Activated CD4-positive, alpha-beta T cell treated with anti-CD3 and anti-CD28 coated beads for 36 hours (primary cell): Measurements from ENCODE around the gene AMHR2. TPM values are rescaled to one million over a fixed set of nuclear protein-coding genes. Genes with fewer than 3 reads are reported as not detected.

Experiments
- ATAC-seq: fragments of 200-7000 bp; cut with Tn5 transposase; one replicate; pipeline ENCODE4 v1.10.0; 2021; ENCODE audit warnings: mild to moderate bottlenecking, moderate library complexity
- CTCF ChIA-PET: fragments of 350-600 bp; sonication (Branson Sonifier 250); formaldehyde crosslinking; loops from one replicate; lab custom pipeline; 2021; ENCODE audit warnings: antibody characterized with exemption; lab: Charles Lee
- POLR2A ChIA-PET: fragments of 350-600 bp; sonication (Branson Sonifier 250); formaldehyde crosslinking; loops from one replicate; lab custom pipeline; 2021; ENCODE audit warnings: antibody characterized with exemption, inconsistent platforms; lab: Charles Lee
- DNase-seq: peaks from one replicate; pipeline ENCODE4 v3.0.0-alpha.2; 2020
- H3K27ac Mint-ChIP-seq: one replicate; pipeline ENCODE4 v1.8.0; 2021; ENCODE audit warnings: mixed read lengths
- H3K27me3 Mint-ChIP-seq: one replicate; pipeline ENCODE4 v1.8.0; 2021; ENCODE audit warnings: mixed read lengths
- H3K36me3 Mint-ChIP-seq: one replicate; pipeline ENCODE4 v1.8.0; 2021; ENCODE audit warnings: low read depth, mixed read lengths
- H3K4me1 Mint-ChIP-seq: one replicate; pipeline ENCODE4 v1.8.0; 2021; ENCODE audit warnings: mixed read lengths
- H3K4me3 Mint-ChIP-seq: one replicate; pipeline ENCODE4 v1.8.0; 2021; ENCODE audit warnings: mild to moderate bottlenecking, moderate library complexity, mixed read lengths
- H3K9me3 Mint-ChIP-seq: one replicate; pipeline ENCODE4 v1.8.0; 2021; ENCODE audit warnings: low read depth, mixed read lengths
- intact Hi-C, 2 experiments: fragments of 100-400 bp; cut with DNase I in 1 of 2; cut with micrococcal nuclease in 1 of 2; formaldehyde crosslinking; loops; one replicate each; pipeline versions ENCODE4 v1.14.2 to v1.15.1; 2022 to 2024; cut with DNase I, micrococcal nuclease
- total RNA-seq, 2 experiments: library from RNA; stranded (reverse); gene quantifications; one replicate each; pipeline ENCODE4 v1.2.3, GENCODE V29; 2021

Gene AMHR2
- total RNA-seq, 2 experiments from 2014 or later = not detected

DNA sequence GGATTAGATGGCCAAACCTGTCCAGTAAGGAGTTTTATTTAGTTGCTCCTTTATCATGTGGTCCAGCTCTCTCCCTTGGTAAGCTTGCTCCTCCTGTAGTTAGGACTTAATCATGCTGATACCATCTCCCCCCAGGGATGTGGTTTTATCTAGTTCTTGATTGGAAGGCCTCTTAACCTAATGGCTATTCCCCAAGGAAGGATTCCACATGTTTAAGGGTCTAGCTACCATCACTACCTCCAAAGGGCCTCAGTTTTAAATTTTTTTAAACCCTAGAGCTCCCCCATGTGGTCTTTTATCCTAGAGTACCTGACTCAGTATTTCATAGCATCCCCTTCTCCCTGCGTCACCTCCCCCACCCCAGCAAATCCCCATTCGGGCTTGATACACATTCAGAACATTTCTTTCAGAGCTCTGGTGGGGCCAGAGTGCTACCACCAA is 53.1 kb downstream of the AMHR2 start:
- Mint-ChIP-seq H3K36me3 (peaks cover 75% of the 10 kb centered on the region), H3K9me3 (no peaks in the 10 kb centered on the region), H3K4me3 (no peak overlapping the region), H3K4me1 (peaks cover 45% of the 10 kb centered on the region), H3K27ac (peak overlapping the region; percentile 55), H3K27me3 (no peaks in the 10 kb centered on the region)
- ChIA-PET POLR2A (interaction anchor here (0.7 to 4.7 kb wide), 7 partner anchors 9 to 24 kb away, joined by 3 to 36 read pairs (median 6); partner anchors contain the start of gene TARBP2), CTCF (interaction anchor here (0.9 to 4.9 kb wide), 17 partner anchors 8 to 155 kb away, joined by 3 to 32 read pairs (median 4); partner anchors contain the start of genes AAAS and NPFF)
- intact Hi-C loops = loop anchor here in 1 of 2 experiments (1.0 kb wide), 1 partner anchor 124 kb away; no protein-coding TSS in a partner anchor
- no peak for DNase-seq
- peak; percentile 43 for ATAC-seq

DNA sequence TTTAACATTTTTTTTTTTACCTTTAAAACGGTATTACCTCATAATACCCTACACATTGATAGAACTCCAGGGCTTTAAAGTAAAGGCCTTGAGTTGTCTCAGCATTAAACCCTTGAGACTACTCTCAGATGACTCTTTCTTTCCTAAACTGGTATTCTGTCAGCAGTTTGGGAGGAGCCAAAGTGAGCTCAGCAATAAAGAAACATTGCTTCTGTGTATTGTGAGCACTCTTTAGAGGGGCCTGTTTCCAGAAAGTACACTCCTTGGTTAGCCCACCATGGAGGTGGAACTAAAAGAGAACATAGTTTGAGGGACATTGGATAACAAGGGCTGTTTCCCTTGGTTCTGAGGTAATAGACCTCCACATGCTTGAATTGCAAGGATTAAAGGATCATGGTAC is 55.2 kb downstream of the AMHR2 start:
- Mint-ChIP-seq H3K27ac (peak overlapping the region; percentile 51), H3K4me1 (peaks cover 26% of the 10 kb centered on the region), H3K4me3 (no peak overlapping the region), H3K27me3 (no peaks in the 10 kb centered on the region), H3K36me3 (peaks cover 70% of the 10 kb centered on the region), H3K9me3 (no peaks in the 10 kb centered on the region)
- ATAC-seq (peak; percentile 39), DNase-seq (peak; percentile 3)
- intact Hi-C loops = no loop called here
- CTCF ChIA-PET = interaction anchor here (0.6 to 2.2 kb wide), 8 partner anchors 14 to 449 kb away, joined by 3 to 8 read pairs (median 3); no protein-coding TSS in a partner anchor
- POLR2A ChIA-PET = interaction anchor here (0.5 to 2.9 kb wide), 7 partner anchors 12 to 362 kb away, joined by 3 to 11 read pairs (median 5); partner anchors contain the start of gene MAP3K12

DNA sequence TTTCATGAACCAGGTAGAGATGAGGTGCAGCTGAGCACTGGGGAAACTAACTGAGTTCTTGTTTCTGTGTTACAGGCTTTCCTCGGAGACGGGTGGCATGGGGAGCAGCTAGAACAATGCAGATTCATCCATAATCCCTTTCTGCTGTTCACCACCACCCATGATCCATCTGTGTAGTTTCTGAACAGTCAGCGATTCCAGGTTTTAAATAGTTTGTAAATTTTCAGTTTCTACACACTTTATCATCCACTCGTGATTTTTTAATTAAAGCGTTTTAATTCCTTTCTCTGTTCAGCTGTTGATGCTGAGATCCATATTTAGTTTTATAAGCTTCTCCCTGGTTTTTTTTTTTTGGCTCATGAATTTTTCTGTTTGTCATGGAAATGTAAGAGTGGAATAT is 55.7 kb downstream of the AMHR2 start:
- no peak overlapping the region for H3K4me3 Mint-ChIP-seq
- H3K36me3 Mint-ChIP-seq = peaks cover 69% of the 10 kb centered on the region
- CTCF ChIA-PET = interaction anchor here (0.6 to 2.2 kb wide), 7 partner anchors 10 to 449 kb away, joined by 3 to 8 read pairs (median 3); no protein-coding TSS in a partner anchor
- H3K4me1 Mint-ChIP-seq = peaks cover 22% of the 10 kb centered on the region
- intact Hi-C loops = no loop called here
- POLR2A ChIA-PET = interaction anchor here (0.6 to 2.9 kb wide), 4 partner anchors 19 to 363 kb away, joined by 3 to 11 read pairs (median 6); partner anchors contain the start of gene MAP3K12
- no peaks in the 10 kb centered on the region for H3K9me3 Mint-ChIP-seq
- no peaks in the 10 kb centered on the region for H3K27me3 Mint-ChIP-seq
- DNase-seq (no peak), ATAC-seq (no peak)
- H3K27ac Mint-ChIP-seq = no peak overlapping the region

DNA sequence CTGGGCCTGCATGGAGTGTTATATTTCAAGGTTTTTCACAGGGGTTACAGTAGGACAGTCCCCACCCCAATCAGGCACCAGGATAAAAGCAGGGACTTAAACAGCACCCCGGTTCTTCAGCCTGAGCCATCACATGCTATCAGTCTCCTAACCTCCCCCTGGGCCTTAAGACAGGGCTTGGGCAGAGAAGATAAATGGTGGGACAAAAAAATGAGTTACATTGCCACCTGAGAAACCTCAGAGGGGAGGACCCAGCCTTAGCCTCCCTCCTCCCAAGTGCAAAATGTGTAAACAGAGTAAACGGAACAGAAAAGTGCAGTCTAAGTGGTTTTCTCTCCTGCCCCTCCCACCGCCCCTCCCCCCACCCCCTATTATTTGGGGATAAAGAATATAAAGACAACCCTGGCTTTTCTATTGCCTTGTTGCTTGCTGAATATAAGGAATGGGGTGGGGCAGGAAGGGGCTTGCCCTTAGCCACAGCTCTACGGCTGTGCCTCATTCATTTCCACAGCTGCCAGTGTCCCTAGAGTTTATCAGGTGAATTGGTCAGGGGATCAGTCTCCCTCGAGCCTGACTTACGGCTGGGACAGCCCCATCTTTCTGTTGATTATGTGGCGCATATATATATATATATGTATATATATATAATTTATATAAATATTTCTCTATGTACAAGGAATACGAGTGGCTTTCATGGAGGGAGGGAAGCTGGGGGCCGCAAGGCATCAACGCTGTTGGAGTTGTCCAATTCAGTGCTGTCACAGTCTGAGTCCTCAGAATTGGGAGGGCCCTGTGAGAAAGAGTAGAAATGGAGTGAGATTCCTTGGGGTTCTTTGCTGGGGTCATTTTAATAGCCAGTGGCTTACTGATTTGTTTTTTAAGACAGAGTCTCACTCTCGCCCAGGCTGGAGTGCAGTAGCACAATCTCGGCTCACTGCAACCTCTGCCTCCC is 57.1 kb downstream of the AMHR2 start:
- DNase-seq (no peak), ATAC-seq (no peak)
- intact Hi-C loops = no loop called here
- H3K27ac Mint-ChIP-seq = no peak overlapping the region
- H3K4me3 Mint-ChIP-seq = no peak overlapping the region
- H3K27me3 Mint-ChIP-seq = no peaks in the 10 kb centered on the region
- ChIA-PET POLR2A (interaction anchor here (0.7 to 3.7 kb wide), 6 partner anchors 7 to 63 kb away, joined by 3 to 25 read pairs (median 9); partner anchors contain the start of gene TARBP2), CTCF (interaction anchor here (0.6 to 2.8 kb wide), 8 partner anchors 8 to 176 kb away, joined by 3 to 13 read pairs (median 4); no protein-coding TSS in a partner anchor)
- H3K4me1 Mint-ChIP-seq = peaks cover 11% of the 10 kb centered on the region
- H3K36me3 Mint-ChIP-seq = peaks cover 68% of the 10 kb centered on the region
- no peaks in the 10 kb centered on the region for H3K9me3 Mint-ChIP-seq

Other genes with a start within 250 kb of the AMHR2 start
- gene ZNF740, start 243.1 kb upstream of the AMHR2 start, total RNA-seq = 10 to 100 TPM; 34.9 to 40.2 TPM
- gene CSAD, start 242.9 kb upstream of the AMHR2 start, total RNA-seq = 10 to 100 TPM; 20.0 to 23.1 TPM
- gene ITGB7, start 216.6 kb upstream of the AMHR2 start, total RNA-seq = 10 to 100 TPM; 73.0 to 77.6 TPM
- 10 to 100 TPM; 20.0 to 21.6 TPM for gene RARG, start 191.6 kb upstream of the AMHR2 start, total RNA-seq
- gene ESPL1, start 155.6 kb upstream of the AMHR2 start, total RNA-seq = 10 to 100 TPM; 60.8 to 66.9 TPM
- gene PFDN5, start 128.3 kb upstream of the AMHR2 start, total RNA-seq = 100 to 1,000 TPM; 253 to 322 TPM
- gene MYG1, start 124.2 kb upstream of the AMHR2 start, total RNA-seq = 10 to 100 TPM; 61.9 to 68.8 TPM
- gene AAAS, start 102.2 kb upstream of the AMHR2 start, total RNA-seq = 10 to 100 TPM; 65.5 to 72.5 TPM
- not detected for gene SP7, start 87.5 kb upstream of the AMHR2 start, total RNA-seq
- 10 to 100 TPM; 76.8 to 93.5 TPM for gene SP1, start 43.7 kb upstream of the AMHR2 start, total RNA-seq
- 100 to 1,000 TPM; 250 to 266 TPM for gene PRR13, start 17.9 kb downstream of the AMHR2 start, total RNA-seq
- 100 to 1,000 TPM; 881 to 999 TPM for gene PCBP2, start 28.2 kb downstream of the AMHR2 start, total RNA-seq
- 10 to 100 TPM; 12.6 to 13.8 TPM for gene MAP3K12, start 75.6 kb downstream of the AMHR2 start, total RNA-seq
- 10 to 100 TPM; 28.3 to 30.2 TPM for gene TARBP2, start 77.4 kb downstream of the AMHR2 start, total RNA-seq
- gene NPFF, start 83.6 kb downstream of the AMHR2 start, total RNA-seq = not detected
- gene ATF7, start 202.5 kb downstream of the AMHR2 start, total RNA-seq = 10 to 100 TPM; 23.0 to 28.1 TPM